ENCODE results near the gene TTLL13. TPM values are rescaled to one million over a fixed set of nuclear protein-coding genes. Genes with fewer than 3 reads are reported as not detected.

Gene TTLL13
- total RNA-seq, 1 donor from 2014 or later, result not detected

- no peak overlapping the region for H3K4me3 Mint-ChIP-seq (ENCODE audit: unreplicated experiment)
- peaks cover 3% of the 10 kb centered on the region for H3K36me3 Mint-ChIP-seq (ENCODE audit: low read depth, unreplicated experiment)
- peak overlapping the region; percentile 20 for H3K4me3 ChIP-seq (ENCODE audit: insufficient read depth, low read depth, low read length)
- peak overlapping the region; percentile 58 for H3K27ac Mint-ChIP-seq (ENCODE audit: unreplicated experiment)
- peak overlapping the region; percentile 76 for H3K4me2 ChIP-seq (ENCODE audit: low read length)
- H3K79me2 ChIP-seq (ENCODE audit: insufficient read depth, low read length), result no peaks in the 10 kb centered on the region
- FAIRE-seq, result no peak
- peaks cover 5% of the 10 kb centered on the region for H3K9me3 Mint-ChIP-seq (ENCODE audit: unreplicated experiment)
- H3K36me3 ChIP-seq (ENCODE audit: insufficient read depth, low read length), result no peaks in the 10 kb centered on the region
- H3K9ac ChIP-seq (ENCODE audit: low read length), result peak overlapping the region; percentile 53
- no peaks in the 10 kb centered on the region for H3K27me3 ChIP-seq (ENCODE audit: insufficient read depth, low read length)
- no peaks in the 10 kb centered on the region for H4K20me1 ChIP-seq (ENCODE audit: insufficient read depth, low read length)
- no peaks in the 10 kb centered on the region for H3K27me3 Mint-ChIP-seq (ENCODE audit: low read depth, unreplicated experiment)
- peak overlapping the region; percentile 84 for H2AFZ ChIP-seq (ENCODE audit: low read depth, low read length)
- no peaks in the 10 kb centered on the region for H3K9me3 ChIP-seq (ENCODE audit: insufficient read depth, low read depth, low read length)
- H3K4me1 ChIP-seq (ENCODE audit: insufficient read depth, low read length), result peaks cover 26% of the 10 kb centered on the region
- peak overlapping the region; percentile 60 for H3K27ac ChIP-seq (ENCODE audit: low read depth, low read length)
- peaks cover 3% of the 10 kb centered on the region for H3K4me1 Mint-ChIP-seq (ENCODE audit: low read depth, unreplicated experiment)
- TF ChIP-seq CTCF (IDR thresholded peaks at IDR 0.05; ENCODE audit: insufficient read depth, low read depth, low read length) (no peak), EZH2 (IDR thresholded peaks at IDR 0.05; ENCODE audit: insufficient read depth, low read length) (no peak)
- DNase-seq (ENCODE audit: low read depth), result peak; percentile 69
Measured at GRCh38 chr15:90211440-90212143, 37.8 kb upstream of the TTLL13 start.

GRCh38 chr15:90212221-90213098, 36.9 kb upstream of the TTLL13 start:
- H2AFZ ChIP-seq (ENCODE audit: low read depth, low read length), result peak overlapping the region; percentile 84

More at GRCh38 chr15:90212221-90213098, 36.9 kb upstream of the TTLL13 start:
- Histone ChIP-seq H3K9ac (ENCODE audit: low read length) (peak overlapping the region; percentile 23), H3K4me1 (ENCODE audit: insufficient read depth, low read length) (peaks cover 26% of the 10 kb centered on the region), H4K20me1 (ENCODE audit: insufficient read depth, low read length) (no peaks in the 10 kb centered on the region), H3K4me2 (ENCODE audit: low read length) (peak overlapping the region; percentile 76), H3K27ac (ENCODE audit: low read depth, low read length) (peak overlapping the region; percentile 21), H3K36me3 (ENCODE audit: insufficient read depth, low read length) (no peaks in the 10 kb centered on the region), H3K4me3 (ENCODE audit: insufficient read depth, low read depth, low read length) (no peak overlapping the region), H3K79me2 (ENCODE audit: insufficient read depth, low read length) (no peaks in the 10 kb centered on the region), H3K9me3 (ENCODE audit: insufficient read depth, low read depth, low read length) (no peaks in the 10 kb centered on the region), H3K27me3 (ENCODE audit: insufficient read depth, low read length) (no peaks in the 10 kb centered on the region)
- H3K4me3 Mint-ChIP-seq (ENCODE audit: unreplicated experiment), result no peak overlapping the region
- peaks cover 2% of the 10 kb centered on the region for H3K9me3 Mint-ChIP-seq (ENCODE audit: unreplicated experiment)
- peaks cover 2% of the 10 kb centered on the region for H3K36me3 Mint-ChIP-seq (ENCODE audit: low read depth, unreplicated experiment)
- H3K27ac Mint-ChIP-seq (ENCODE audit: unreplicated experiment), result peak overlapping the region; percentile 58
- H3K27me3 Mint-ChIP-seq (ENCODE audit: low read depth, unreplicated experiment), result no peaks in the 10 kb centered on the region
- FAIRE-seq (no peak), DNase-seq (ENCODE audit: low read depth) (no peak)
- H3K4me1 Mint-ChIP-seq (ENCODE audit: low read depth, unreplicated experiment), result peaks cover 3% of the 10 kb centered on the region
- no peak for TF ChIP-seq CTCF (IDR thresholded peaks at IDR 0.05; ENCODE audit: insufficient read depth, low read depth, low read length)
- no peak for TF ChIP-seq EZH2 (IDR thresholded peaks at IDR 0.05; ENCODE audit: insufficient read depth, low read length)

All from astrocyte (in vitro differentiated cells and primary cell).